GM08714 (cell line): Measurements from ENCODE around the gene PRKAR1B.

Experiments
- H3K4me3 ChIP-seq: fragments of 200-500 bp; sonication (Bioruptor generic); 2 replicates; pipeline ENCODE4 v1.5.1; 2014; ENCODE audit warnings: mild to moderate bottlenecking, low read length, inconsistent platforms
- ZNF274 ChIP-seq: IDR thresholded peaks from 2 replicates; pipeline ENCODE4 v1.6.1; 2012; ENCODE audit warnings: mild to moderate bottlenecking, low read depth, low read length

The PRKAR1B gene

GRCh38 chr7:572416-573268 is 154.4 kb downstream of the PRKAR1B start:
- no peak for TF ChIP-seq ZNF274
- no peak overlapping the region for H3K4me3 ChIP-seq

GRCh38 chr7:571718-572415 is 155.2 kb downstream of the PRKAR1B start:
- no peak overlapping the region for H3K4me3 ChIP-seq
- no peak for TF ChIP-seq ZNF274

- no peak for TF ChIP-seq ZNF274
- no peak overlapping the region for H3K4me3 ChIP-seq
Measured at GRCh38 chr7:571096-571717, 155.9 kb downstream of the PRKAR1B start.

DNA sequence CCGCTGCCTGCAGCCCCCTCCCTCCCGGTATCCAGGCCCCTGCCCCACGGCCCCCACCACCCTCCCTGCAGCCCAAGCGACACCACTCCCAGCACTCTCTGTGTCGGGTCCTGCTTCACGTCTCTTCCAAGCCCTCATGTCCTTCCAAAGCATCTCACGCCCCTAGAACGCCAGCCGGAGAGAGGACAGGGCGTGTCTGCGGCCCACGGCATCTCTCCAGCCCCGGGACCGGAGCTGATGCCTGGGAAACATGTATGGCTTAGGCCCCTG is 156.3 kb downstream of the PRKAR1B start:
- no peak for TF ChIP-seq ZNF274
- H3K4me3 ChIP-seq, result no peak overlapping the region

DNA sequence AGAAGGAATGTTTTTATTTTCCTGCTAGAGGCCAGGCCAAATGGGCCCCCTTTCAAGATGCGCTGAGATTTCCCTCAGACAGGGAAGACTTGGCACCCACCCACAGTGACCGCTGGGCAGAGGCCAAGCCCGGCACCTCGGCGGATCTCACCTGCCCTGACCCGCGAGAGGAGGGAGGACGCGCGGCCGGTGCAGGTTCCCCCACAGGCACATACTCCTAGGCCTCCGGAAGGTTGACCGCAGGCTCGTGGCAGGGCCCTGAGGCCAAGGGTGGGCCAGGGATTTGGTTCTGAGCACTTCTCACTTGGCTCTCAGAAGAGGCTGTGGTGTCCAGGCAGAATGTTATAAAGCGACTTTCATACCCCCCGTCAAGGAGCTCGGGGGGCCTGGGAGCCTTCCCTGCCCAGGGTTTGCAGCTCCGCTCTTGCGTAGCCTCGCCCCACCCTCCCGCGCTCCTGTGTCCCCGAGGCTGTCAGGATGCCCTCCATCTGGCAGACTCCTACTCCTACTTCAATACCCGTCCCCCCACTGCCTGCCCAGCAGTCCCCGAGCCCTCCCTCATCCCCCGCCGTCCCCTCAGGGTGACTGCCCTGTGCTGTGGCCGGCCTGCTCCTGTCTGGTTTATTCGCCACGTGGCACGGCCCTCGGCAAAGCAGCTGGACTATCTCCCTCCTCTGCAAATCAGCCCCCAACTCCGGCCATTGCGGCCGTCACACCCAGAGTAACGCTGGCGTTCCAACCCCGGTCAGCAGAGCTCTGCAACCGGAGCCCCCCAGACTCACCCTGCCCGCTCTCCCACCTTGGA is 156.9 kb downstream of the PRKAR1B start:
- no peak for TF ChIP-seq ZNF274
- H3K4me3 ChIP-seq, result no peak overlapping the region

GRCh38 chr7:569071-569855 is 157.8 kb downstream of the PRKAR1B start:
- no peak for TF ChIP-seq ZNF274
- no peak overlapping the region for H3K4me3 ChIP-seq

GRCh38 chr7:568031-568951 is 158.8 kb downstream of the PRKAR1B start:
- no peak for TF ChIP-seq ZNF274
- no peak overlapping the region for H3K4me3 ChIP-seq

DNA sequence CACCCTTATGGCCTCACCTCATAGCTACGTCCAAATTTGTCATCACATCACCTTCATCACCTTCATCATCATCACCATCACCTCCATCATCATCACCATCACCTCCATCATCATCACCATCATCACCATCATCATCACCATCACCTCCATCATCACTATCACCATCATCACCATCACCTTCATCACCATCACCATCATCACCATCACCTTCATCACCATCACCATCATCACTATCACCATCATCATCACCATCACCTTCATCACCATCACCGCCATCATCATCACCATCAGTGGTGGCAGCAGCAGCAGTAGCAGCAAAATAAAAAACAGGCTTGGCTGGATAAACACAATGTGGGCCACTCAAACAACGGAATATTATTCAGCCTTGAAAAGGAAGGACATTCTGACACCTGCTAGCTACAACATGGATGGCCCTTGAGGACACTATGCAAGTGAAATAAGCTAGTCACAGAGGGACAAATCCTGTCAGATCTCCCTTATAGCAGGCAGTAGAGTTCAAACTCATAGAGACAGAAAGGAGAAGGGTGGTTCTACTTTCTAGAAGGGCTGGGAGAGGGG is 159.7 kb downstream of the PRKAR1B start:
- no peak overlapping the region for H3K4me3 ChIP-seq
- TF ChIP-seq ZNF274, result no peak

DNA sequence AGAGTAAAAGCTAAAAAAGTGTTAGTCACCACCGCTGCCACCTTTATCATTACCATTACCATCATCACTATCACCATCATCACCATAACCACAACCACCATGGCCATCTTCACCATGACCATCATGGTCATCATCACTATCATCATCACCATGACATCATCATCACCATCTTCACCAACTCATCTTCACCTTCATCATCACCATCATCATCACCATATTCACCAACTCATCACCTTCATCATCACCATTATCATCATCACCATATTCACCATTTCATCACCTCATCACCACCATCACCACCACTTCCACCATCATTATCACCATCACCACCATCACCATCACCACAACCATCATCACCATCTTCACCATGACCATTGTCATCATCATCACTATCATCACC is 161.0 kb downstream of the PRKAR1B start:
- TF ChIP-seq ZNF274, result no peak
- H3K4me3 ChIP-seq, result no peak overlapping the region

GRCh38 chr7:564176-564865 is 162.8 kb downstream of the PRKAR1B start:
- TF ChIP-seq ZNF274, result no peak
- no peak overlapping the region for H3K4me3 ChIP-seq

DNA sequence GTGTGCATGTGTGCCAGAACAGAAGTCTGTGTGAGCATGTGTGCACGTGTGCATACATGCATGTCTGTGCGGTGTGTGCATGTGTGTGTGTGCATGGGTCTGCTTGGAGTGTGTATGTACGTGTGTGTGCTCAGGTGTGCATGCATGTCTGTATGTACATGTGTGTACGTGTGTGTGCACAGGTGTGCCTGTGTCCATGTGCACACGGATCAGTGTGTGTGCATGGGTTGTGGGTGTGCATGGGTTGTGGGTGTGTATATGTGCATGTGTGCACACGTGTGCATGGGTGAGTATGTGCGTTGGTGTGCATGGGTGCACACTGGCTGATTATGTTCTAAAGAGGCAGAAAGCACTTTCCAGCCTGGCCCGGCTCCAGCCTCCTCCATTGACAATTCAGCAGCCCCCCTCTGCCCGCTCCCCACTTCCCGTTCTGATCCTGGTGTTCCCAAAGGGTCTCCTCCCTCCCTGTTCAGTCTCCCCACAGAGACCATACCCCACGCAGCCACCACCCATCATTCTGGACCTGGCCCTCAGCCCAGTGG is 163.4 kb downstream of the PRKAR1B start:
- no peak for TF ChIP-seq ZNF274
- no peak overlapping the region for H3K4me3 ChIP-seq
